Activated effector memory CD4-positive, alpha-beta T cell treated with anti-CD3 and anti-CD28 coated beads, Interleukin-2, amount 50 U/mL, for 16 hours (primary cell): ENCODE measurements around the gene AGT.
"Not testable (repeated sequence)": the region's sequence is repeated elsewhere in the genome, so short reads cannot be mapped to it uniquely, and the experiment has no call there.

ENCODE experiments used
- DNase-seq: peaks from one replicate; pipeline ENCODE4 v3.0.0-alpha.2; 2020

Gene AGT

GRCh38 chr1:230706887-230707731 is 6.8 kb downstream of the AGT start:
- DNase-seq, result no peak

DNA sequence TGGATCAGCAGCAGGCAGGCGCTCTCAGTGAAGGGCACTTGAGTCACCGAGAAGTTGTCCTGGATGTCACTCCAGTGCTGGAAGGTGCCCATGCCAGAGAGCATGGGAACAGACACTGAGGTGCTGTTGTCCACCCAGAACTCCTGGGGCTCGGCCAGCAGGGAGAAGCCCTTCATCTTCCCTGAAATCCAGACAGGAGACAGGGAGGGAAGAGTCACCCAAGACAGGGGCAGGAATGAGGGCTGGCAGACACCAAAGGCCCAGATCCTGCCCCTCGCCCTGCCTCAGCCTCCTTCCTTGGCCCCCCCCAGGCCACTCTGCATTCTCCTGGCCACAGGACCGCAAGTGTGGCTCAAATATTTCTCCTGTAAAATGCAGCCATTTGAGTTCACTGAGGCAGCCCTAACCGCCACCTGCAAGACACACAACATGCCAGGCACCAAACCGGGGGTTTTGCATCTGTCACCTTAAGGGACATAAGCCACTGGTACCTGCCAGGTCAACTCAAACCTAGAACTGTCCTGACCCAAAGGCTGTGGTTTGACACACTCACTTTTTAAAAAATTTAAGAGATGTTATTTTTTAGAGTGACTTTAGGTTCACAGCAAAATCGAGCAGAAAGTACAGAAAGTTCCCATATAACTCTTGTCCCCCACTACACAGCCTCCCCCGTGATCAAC is 7.8 kb downstream of the AGT start:
- no peak for DNase-seq

DNA sequence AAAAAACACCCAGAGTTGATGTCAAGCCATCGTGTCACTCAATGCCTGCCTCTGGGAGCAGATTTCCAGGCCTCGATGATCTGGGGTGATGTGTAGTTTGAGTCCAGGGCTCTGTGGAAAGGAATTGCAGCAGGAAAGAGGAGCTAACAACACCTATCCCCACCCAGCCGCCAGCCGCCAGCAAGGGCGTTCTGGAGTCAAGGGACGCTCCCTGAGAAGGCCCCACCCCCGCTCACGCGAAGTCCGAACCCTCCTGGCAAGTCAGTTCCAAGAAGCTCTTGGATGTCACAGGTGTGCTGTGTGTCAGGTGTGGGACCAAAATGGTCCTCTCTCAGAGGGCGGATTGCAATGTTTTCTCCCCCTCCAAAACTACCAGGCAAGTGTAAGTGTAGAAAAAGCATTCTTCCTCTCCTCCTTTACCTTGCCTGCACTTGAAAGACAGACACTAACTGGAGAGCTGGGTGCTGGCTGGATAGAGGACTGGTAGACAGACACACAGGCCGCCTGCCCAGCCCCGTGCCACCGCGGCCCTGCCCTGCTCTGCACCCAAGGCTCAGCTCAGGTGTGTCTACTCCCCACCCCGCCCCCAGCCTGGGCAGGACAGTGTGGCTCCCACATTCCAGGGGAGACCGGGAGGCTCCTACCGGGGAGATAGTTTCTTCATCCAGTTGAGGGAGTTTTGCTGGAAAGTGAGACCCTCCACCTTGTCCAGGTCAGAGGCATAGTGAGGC is 8.5 kb downstream of the AGT start:
- DNase-seq, result no peak

DNA sequence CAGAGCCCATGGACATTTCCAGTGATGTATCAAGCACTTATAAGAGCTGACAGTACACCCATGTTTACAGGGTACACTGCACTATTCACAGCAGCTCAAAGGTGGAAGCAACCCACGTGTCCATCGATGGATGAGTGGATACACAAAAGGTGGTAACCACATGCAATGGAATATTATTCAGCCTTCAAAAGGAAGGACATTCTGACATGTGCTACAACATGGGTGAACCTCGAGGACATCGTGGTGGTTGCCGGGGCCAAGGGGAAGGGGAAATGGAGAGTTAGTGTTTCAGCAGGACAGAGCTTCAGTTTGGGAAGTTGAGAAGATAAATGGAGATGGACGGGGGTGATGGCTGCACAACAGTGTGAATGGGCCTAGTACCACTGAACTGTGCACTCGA is 9.1 kb downstream of the AGT start:
- DNase-seq, result no peak

DNA sequence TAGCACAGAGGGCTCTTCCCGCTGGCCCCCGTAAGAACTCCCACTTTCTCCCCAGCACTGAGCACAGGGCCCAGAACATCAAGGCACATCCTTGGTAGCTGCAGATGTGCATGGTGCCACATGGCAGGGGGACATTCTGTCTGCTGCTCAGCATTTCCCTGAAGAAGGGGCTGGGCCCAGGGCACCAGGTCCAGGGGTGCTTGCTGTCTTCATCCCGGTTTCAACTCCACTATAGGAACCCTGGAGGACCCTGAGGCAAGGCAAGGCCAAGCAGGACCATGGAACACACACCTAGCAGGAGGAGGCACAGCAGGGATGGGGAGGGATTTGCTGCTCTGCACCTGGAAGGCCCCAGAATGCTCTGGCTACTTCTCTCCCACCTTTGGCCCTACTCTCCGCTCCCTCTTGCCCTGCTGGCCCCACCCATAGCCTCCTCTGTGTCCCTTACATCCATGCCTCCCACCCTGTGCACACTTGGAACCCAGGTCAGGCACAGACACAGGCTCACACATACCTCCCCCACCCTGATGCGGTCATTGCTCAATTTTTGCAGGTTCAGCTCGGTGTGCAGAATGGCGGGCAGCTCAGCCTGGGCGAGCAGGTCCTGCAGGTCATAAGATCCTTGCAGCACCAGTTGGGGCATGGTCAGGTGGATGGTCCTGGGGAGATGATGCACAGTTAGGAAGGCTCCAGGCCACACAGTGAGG is 10.1 kb downstream of the AGT start:
- no peak for DNase-seq

- no peak for DNase-seq
Measured at GRCh38 chr1:230702934-230703678, 10.8 kb downstream of the AGT start.

- DNase-seq, result no peak
Measured at GRCh38 chr1:230701895-230702768, 11.8 kb downstream of the AGT start.

- DNase-seq, result no peak
Measured at GRCh38 chr1:230701434-230701833, 12.5 kb downstream of the AGT start.

DNA sequence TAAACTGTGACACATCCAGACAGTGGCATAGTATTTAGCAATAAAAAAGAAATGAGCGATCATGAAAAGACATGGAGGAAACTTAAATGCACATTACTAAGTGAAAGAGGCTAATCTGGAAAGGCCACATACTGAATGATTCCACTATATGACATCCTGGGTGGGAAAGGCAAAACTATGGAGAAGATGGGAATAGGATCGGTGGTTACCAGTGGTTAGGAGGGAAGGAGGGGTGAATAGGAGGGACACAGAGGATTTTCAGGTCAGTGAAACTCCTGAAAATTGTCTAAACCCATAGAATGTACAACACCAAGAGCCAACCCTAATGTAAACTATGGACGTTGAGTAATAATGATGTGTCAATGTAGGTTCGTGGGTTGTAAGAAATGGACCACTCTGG is 13.8 kb downstream of the AGT start:
- DNase-seq, result no peak

DNA sequence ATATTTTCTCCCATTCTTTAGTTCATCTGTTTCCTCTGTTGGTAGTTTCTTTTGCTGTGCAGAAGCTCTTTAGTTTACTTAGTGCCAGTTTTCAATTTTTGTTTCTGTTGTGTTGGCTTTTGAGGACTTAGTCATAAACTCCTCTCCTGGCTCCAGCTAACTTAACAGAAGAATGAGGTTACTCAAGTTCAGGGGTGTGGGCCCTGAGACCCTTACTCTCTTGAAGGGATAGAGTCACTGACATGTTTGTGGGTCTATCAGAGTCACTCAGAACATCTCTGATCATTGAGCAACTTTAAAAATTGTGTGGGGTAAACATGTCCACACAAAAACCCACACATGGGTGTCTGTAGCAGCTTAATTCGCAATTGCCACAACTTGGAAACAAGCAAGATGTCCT is 14.2 kb downstream of the AGT start:
- DNase-seq, result no peak

- DNase-seq, result not testable (repeated sequence)
Measured at GRCh38 chr1:230698964-230699363, 15.0 kb downstream of the AGT start.

DNA sequence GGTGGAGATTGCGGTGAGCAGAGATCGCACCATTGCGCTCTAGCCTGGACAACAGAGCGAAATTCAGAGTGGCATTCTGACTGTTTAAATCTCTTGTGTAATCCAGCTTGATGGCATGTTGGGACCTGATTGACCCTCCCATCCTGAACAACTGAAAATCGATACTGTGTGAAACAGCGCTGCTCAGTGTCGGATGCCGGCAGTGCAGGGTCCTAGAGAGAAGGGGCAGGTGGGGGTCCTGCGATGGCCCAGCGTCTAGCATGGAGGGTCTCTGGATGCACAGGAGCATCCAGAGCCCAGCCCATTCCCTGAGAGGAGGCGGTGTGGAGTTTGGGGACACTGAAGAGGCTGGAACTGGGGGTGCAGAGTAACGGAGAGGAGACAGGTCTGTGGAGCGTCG is 15.8 kb downstream of the AGT start:
- no peak for DNase-seq

- no peak for DNase-seq
Measured at GRCh38 chr1:230696722-230697437, 17.0 kb downstream of the AGT start.

- no peak for DNase-seq
Measured at GRCh38 chr1:230696218-230696617, 17.7 kb downstream of the AGT start.

GRCh38 chr1:230694991-230695390 is 18.9 kb downstream of the AGT start:
- no peak for DNase-seq

- DNase-seq, result no peak
Measured at GRCh38 chr1:230694464-230694863, 19.5 kb downstream of the AGT start.

- no peak for DNase-seq
Measured at GRCh38 chr1:230693777-230694176, 20.1 kb downstream of the AGT start.

- no peak for DNase-seq
Measured at GRCh38 chr1:230693221-230693620, 20.7 kb downstream of the AGT start.

DNA sequence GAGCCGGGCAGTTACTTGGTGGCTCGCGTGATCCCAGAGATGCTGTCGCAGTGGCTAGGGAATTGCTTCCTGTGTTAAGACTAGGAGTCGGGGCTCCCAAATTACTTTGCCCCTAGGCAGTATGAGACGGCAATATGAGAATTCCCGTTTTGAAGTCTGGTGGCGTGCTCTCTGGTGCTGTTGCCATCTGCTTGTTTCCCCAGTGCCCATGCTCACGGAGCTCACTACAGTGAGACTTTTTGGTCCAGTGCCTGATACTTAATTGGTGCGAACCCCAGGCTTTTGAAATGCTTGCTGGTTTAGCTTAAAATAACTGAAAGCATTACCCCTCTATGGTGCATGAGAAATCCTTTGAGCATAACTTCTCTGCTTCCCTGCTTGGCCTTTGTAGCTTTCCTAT is 22.3 kb downstream of the AGT start:
- no peak for DNase-seq

DNA sequence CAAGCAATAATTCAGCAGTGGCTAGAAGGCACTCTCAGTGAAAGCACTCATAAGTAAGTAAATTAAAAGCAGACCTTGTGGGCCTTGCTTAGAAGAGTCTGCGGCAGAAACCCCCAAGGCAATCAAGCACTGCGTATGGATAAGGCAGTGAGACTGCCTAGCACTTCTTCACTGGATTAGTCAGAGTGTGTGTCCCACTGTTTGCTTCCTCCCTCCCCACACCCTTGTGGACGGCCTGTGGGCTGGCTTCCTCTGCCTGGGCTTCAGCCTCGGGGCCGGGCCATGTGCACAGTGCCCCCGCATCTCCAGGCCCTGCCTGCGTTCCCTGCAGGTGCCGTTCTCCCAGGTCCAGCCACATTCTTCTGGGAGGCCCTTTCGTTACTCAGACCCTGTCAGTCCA is 23.8 kb downstream of the AGT start:
- DNase-seq, result no peak

DNA sequence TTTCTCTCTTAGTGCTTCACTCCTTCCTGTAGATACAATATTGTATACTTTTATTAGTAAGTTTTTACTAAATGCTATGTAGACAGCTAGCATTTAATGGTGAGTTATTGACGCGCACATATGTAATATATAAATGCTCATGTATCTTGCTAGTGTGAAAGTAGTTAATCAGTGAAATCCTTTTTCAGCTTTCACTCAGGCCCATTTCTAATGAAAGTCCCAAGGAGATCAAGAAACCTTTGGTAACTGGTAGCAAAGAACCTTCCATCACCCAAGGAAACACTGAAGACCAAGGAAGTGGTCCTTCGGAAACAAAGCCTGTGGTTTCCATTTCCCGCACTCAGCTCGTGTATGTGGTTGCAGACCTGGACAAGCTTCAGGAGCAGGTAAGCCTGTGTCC is 27.2 kb downstream of the AGT start:
- no peak for DNase-seq
